Neural progenitor cell (in vitro differentiated cells): Measurements from ENCODE around the gene NEIL1.

Source experiments
- CTCF ChIP-seq: fragments of 200-600 bp; sonication (generic); IDR thresholded peaks from 2 replicates; pipeline ENCODE4 v1.5.1; 2017; ENCODE audit warnings: antibody characterized with exemption, mild to moderate bottlenecking
- EZH2 ChIP-seq: fragments of 200-600 bp; sonication (generic); IDR thresholded peaks from 2 replicates; pipeline ENCODE4 v1.6.1; 2017; ENCODE audit warnings: antibody characterized with exemption, mild to moderate bottlenecking, moderate library complexity
- EZH2phosphoT487 ChIP-seq: fragments of 200-600 bp; sonication (generic); IDR thresholded peaks from 2 replicates; pipeline ENCODE4 v1.6.1; 2017; ENCODE audit warnings: antibody characterized with exemption

- no peak for TF ChIP-seq CTCF
- no peak for TF ChIP-seq EZH2
- no peak for TF ChIP-seq EZH2phosphoT487
Measured at GRCh38 chr15:75371486-75371885, 24.6 kb downstream of the NEIL1 start.
